T-helper 1 cell (primary cell): Measurements from ENCODE around the gene TAGAP.

Source experiments
- DNase-seq, 5 donors: peaks; one replicate each; pipeline ENCODE4 v3.0.0-alpha.2; 2012 to 2020
- total RNA-seq, 4 donors: gene quantifications; one replicate each; lab custom pipeline; 2026; lab: John Stamatoyannopoulos, UW

TAGAP gene
- total RNA-seq = 437 to 552 (median 479) reads per million in 4 donors

- peak; percentile 77 to 89 (median 83) for DNase-seq
Observed at GRCh38 chr6:159044899-159045727, at the start of gene TAGAP. TSS of gene TAGAP (minus strand) at chr6:159044991. CDS start at chr6:159044146, 845 bp downstream.

GRCh38 chr6:159093609-159094443, 49.0 kb upstream of the TAGAP start:
- peak in 1 of 5 donors; percentile 58 for DNase-seq

GRCh38 chr6:159092631-159093030, 47.8 kb upstream of the TAGAP start:
- no peak for DNase-seq

GRCh38 chr6:159090530-159091480, 46.0 kb upstream of the TAGAP start:
- no peak for DNase-seq

- DNase-seq = no peak
Observed at GRCh38 chr6:159089909-159090308, 45.1 kb upstream of the TAGAP start.

- DNase-seq = no peak
Observed at GRCh38 chr6:159089443-159089842, 44.7 kb upstream of the TAGAP start.

GRCh38 chr6:159086033-159086618, 41.3 kb upstream of the TAGAP start:
- no peak for DNase-seq

GRCh38 chr6:159085396-159085895, 40.7 kb upstream of the TAGAP start:
- no peak for DNase-seq

GRCh38 chr6:159084493-159085091, 39.8 kb upstream of the TAGAP start:
- no peak for DNase-seq

GRCh38 chr6:159083146-159083545, 38.4 kb upstream of the TAGAP start:
- DNase-seq = no peak

- DNase-seq = no peak
Observed at GRCh38 chr6:159082039-159082815, 37.4 kb upstream of the TAGAP start.

- DNase-seq = no peak
Observed at GRCh38 chr6:159080217-159080976, 35.6 kb upstream of the TAGAP start.

- no peak for DNase-seq
Observed at GRCh38 chr6:159079367-159079766, 34.6 kb upstream of the TAGAP start.

- DNase-seq = no peak
Observed at GRCh38 chr6:159077123-159077522, 32.3 kb upstream of the TAGAP start.

- DNase-seq = no peak
Observed at GRCh38 chr6:159075506-159076228, 30.9 kb upstream of the TAGAP start.

- DNase-seq = no peak
Observed at GRCh38 chr6:159074876-159075275, 30.1 kb upstream of the TAGAP start.

- DNase-seq = no peak
Observed at GRCh38 chr6:159074120-159074684, 29.4 kb upstream of the TAGAP start.
